Panc1 (cell line): ENCODE data around the gene ADAMTSL2.

Experiments
- POLR2AphosphoS5 ChIP-seq: IDR thresholded peaks from 2 replicates; pipeline ENCODE4 v1.6.1; 2012; ENCODE audit warnings: mild to moderate bottlenecking, low read depth, low read length, moderate library complexity
- SIN3A ChIP-seq: IDR thresholded peaks from 2 replicates; pipeline ENCODE4 v1.6.1; 2012; ENCODE audit warnings: low read depth, mild to moderate bottlenecking, low read length, moderate library complexity, borderline replicate concordance; ENCODE audit not compliant: insufficient read depth
- TCF7L2 ChIP-seq: IDR thresholded peaks from 2 replicates; pipeline ENCODE4 v1.6.1; 2011; ENCODE audit warnings: mild to moderate bottlenecking, low read depth, low read length, inconsistent platforms
- TF ChIP-seq, protein P1 (sequence below): fragments of 450-650 bp; IDR thresholded peaks from 2 replicates; pipeline ENCODE4 v1.5.1; 2017; ENCODE audit warnings: mild to moderate bottlenecking
- TF ChIP-seq, protein P2 (sequence below), 2 experiments: IDR thresholded peaks; 2 replicates each; pipeline ENCODE4 v1.6.1; 2011 to 2012; ENCODE audit warnings: low read depth in 2 of 2, control low read depth in 1 of 2, low read length in 1 of 2, mild to moderate bottlenecking in 1 of 2, moderate library complexity in 1 of 2; ENCODE audit not compliant: insufficient read depth in 1 of 2

DNA sequence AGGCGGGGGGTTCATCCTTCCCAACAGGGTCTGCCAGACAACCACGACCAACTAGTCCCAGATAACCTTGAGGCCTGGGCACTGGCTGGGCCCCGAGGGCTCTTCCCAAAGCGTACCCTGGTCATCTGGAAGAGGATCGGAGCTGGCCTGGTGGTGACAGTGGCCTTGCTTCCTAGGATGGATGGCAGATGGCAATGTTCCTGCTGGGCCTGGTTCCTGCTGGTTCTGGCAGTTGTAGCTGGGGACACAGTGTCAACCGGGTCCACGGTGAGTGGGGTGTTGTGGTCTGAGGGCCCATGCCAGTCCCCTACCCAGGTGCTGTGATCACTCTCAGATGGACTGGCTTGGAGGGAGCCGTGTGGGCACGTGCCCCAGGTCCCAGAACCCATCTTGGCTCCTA, 2.0 kb downstream of the ADAMTSL2 start:
- no peak for TF ChIP-seq POLR2AphosphoS5
- TF ChIP-seq, protein P1, sequence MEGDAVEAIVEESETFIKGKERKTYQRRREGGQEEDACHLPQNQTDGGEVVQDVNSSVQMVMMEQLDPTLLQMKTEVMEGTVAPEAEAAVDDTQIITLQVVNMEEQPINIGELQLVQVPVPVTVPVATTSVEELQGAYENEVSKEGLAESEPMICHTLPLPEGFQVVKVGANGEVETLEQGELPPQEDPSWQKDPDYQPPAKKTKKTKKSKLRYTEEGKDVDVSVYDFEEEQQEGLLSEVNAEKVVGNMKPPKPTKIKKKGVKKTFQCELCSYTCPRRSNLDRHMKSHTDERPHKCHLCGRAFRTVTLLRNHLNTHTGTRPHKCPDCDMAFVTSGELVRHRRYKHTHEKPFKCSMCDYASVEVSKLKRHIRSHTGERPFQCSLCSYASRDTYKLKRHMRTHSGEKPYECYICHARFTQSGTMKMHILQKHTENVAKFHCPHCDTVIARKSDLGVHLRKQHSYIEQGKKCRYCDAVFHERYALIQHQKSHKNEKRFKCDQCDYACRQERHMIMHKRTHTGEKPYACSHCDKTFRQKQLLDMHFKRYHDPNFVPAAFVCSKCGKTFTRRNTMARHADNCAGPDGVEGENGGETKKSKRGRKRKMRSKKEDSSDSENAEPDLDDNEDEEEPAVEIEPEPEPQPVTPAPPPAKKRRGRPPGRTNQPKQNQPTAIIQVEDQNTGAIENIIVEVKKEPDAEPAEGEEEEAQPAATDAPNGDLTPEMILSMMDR: no peak
- TF ChIP-seq, protein P2, sequence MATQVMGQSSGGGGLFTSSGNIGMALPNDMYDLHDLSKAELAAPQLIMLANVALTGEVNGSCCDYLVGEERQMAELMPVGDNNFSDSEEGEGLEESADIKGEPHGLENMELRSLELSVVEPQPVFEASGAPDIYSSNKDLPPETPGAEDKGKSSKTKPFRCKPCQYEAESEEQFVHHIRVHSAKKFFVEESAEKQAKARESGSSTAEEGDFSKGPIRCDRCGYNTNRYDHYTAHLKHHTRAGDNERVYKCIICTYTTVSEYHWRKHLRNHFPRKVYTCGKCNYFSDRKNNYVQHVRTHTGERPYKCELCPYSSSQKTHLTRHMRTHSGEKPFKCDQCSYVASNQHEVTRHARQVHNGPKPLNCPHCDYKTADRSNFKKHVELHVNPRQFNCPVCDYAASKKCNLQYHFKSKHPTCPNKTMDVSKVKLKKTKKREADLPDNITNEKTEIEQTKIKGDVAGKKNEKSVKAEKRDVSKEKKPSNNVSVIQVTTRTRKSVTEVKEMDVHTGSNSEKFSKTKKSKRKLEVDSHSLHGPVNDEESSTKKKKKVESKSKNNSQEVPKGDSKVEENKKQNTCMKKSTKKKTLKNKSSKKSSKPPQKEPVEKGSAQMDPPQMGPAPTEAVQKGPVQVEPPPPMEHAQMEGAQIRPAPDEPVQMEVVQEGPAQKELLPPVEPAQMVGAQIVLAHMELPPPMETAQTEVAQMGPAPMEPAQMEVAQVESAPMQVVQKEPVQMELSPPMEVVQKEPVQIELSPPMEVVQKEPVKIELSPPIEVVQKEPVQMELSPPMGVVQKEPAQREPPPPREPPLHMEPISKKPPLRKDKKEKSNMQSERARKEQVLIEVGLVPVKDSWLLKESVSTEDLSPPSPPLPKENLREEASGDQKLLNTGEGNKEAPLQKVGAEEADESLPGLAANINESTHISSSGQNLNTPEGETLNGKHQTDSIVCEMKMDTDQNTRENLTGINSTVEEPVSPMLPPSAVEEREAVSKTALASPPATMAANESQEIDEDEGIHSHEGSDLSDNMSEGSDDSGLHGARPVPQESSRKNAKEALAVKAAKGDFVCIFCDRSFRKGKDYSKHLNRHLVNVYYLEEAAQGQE (IDR thresholded peaks at IDR 0.05; ENCODE audit: insufficient read depth in 1 of 2, low read depth in 2 of 2, low read length in 1 of 2): no peak
- no peak for TF ChIP-seq SIN3A
- no peak for TF ChIP-seq TCF7L2
